ENCODE measurements around the gene POLR1H. TPM values are rescaled to one million over a fixed set of nuclear protein-coding genes. Genes with fewer than 3 reads are reported as not detected.
A peak's percentile ranks its signal among the peaks of the same experiment; 100 is the strongest.

The POLR1H gene
- total RNA-seq, 4 donors from 2014 or later, result 13.2 to 35.8 (median 19.8) TPM

DNA sequence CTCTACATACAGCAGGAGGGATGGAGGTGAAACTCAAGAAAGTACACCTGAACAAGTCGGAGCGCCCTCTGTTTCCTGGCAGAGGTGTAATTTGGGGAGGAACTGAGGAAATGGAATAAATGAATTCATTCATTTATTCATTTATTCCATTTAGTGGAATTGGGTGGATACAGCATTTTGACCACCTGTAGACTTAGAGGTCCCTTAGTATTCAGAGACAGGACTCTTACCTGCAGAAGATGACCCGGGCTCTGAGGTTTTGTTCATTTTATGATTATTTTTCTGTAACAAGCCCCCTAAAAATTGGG lies 42.8 kb downstream of the POLR1H start:
- peaks cover 0 to 76% (median 0%) of the 10 kb centered on the region in 4 donors for H3K27me3 ChIP-seq
- peaks cover 22 to 42% (median 27%) of the 10 kb centered on the region in 3 donors for H3K4me1 ChIP-seq
- no peaks in the 10 kb centered on the region for H3K9me3 ChIP-seq
- peak overlapping the region; percentile 27 to 66 (median 48) for H3K4me3 ChIP-seq
- intact Hi-C loops (cut with DNase I), result no loop called here
- H3K36me3 ChIP-seq, result no peaks in the 10 kb centered on the region
- no peak overlapping the region for H3K27ac ChIP-seq
- no peak for TF ChIP-seq CTCF (IDR thresholded peaks at IDR 0.05)
- no peak for TF ChIP-seq POLR2A (IDR thresholded peaks at IDR 0.05)
- DNase-seq, result no peak
- WGBS, 2 donors, result 37 to 47% methylated on average over 3 of the region's 3 CpGs

DNA sequence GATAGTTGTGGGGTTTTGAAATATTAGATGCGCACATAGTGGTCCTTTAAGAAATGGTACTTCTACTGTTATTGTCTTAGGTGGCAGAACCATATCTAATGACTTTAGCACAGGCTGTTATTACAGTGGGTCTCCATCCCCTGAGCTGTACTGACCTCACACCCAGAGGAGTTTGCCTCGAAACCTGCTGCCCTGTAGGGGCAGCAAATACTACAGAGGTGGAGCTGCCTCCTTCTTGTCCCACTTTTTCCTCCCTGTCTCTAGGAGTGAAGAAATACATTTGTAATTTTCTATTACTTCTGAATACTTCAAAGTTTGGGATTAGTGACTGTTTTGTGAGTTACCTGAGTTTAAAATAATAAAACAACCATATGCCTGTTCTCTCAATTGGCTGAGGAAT lies 43.6 kb downstream of the POLR1H start:
- intact Hi-C loops (cut with DNase I), result no loop called here
- peaks cover 0 to 76% (median 0%) of the 10 kb centered on the region in 4 donors for H3K27me3 ChIP-seq
- 75 to 94% methylated on average over 2 of the region's 2 CpGs for WGBS, 2 donors

DNA sequence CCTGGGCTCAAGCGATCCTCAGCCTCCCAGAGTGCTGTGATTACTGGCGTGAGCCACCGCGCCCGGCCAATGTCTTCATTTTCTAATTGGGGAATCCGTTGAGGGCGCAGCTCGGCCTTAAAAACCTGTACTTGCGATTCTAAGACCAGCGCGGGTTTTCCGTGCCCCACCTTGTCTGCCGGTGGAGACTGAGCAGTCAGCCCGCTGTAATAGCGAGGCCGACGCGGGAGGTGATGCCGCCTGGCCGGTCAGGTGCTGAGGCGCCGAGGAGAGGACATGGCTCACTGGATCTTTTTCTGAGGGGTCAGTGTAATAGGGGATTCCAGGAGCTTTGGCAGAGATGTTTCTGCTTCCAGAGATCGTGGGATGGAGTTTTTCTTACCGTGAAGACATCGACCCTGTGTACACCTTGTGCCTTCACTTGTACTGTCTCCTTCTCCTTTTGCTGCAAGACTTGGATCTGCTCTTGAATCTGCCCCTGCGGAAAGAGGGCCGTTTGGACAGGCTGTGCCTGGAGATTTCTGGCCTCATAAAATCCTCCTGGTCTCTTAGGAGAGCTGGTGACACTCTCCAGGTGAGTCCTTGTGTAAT lies 50.3 kb downstream of the POLR1H start:
- TF ChIP-seq CTCF (IDR thresholded peaks at IDR 0.05), result no peak
- no peak for TF ChIP-seq POLR2A (IDR thresholded peaks at IDR 0.05)
- intact Hi-C loops (cut with DNase I), result no loop called here
- H3K4me1 ChIP-seq, result no peaks in the 10 kb centered on the region
- peaks cover 0 to 92% (median 3%) of the 10 kb centered on the region in 4 donors for H3K27me3 ChIP-seq
- DNase-seq, result no peak
- H3K4me3 ChIP-seq, result no peak overlapping the region
- H3K9me3 ChIP-seq, result no peaks in the 10 kb centered on the region
- H3K27ac ChIP-seq, result no peak overlapping the region
- H3K36me3 ChIP-seq, result no peaks in the 10 kb centered on the region
- WGBS, 2 donors, result 57 to 63% methylated on average over 10 to 15 of the region's 27 CpGs

More for the DNA sequence above, 43.6 kb downstream of the POLR1H start:
- H3K36me3 ChIP-seq, result no peaks in the 10 kb centered on the region
- peaks cover 22 to 42% (median 27%) of the 10 kb centered on the region in 3 donors for H3K4me1 ChIP-seq
- DNase-seq, result no peak
- no peak overlapping the region for H3K27ac ChIP-seq
- H3K4me3 ChIP-seq, result no peak overlapping the region
- TF ChIP-seq CTCF (IDR thresholded peaks at IDR 0.05) (no peak), POLR2A (IDR thresholded peaks at IDR 0.05) (no peak)
- H3K9me3 ChIP-seq, result no peaks in the 10 kb centered on the region

DNA sequence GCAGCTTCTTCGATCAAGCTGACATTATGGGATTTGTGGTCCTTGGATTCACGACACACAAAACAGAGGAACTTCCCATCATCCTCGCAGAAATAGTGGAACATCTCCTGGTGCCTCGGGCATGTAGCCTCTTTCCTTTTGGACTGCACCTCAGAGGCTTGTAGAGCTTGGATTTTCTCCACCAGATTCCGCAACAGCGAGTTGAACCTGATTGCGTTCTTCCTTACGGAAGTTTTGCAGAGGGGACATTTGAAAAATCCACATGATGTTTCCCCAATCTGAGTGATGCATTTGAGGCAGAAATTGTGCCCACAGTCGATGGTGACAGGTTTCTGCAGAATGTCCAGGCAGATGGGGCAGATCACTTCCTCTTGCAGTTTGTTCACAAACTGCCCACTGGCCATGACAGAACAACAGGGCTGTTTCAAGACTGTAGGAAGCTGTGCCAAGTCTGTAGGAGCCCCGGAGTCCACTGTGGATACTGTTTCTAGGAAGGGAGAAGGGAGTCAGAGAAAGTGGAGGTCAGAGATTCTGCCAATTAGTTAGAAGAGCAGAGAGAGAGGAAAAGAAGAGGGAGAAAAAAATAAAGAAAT lies 51.4 kb downstream of the POLR1H start:
- no peaks in the 10 kb centered on the region for H3K36me3 ChIP-seq
- no peaks in the 10 kb centered on the region for H3K4me1 ChIP-seq
- WGBS, 2 donors, result 64 to 70% methylated on average over 10 of the region's 10 CpGs
- no peak overlapping the region for H3K27ac ChIP-seq
- intact Hi-C loops (cut with DNase I), result no loop called here
- no peaks in the 10 kb centered on the region for H3K9me3 ChIP-seq
- H3K27me3 ChIP-seq, result peaks cover 0 to 90% (median 3%) of the 10 kb centered on the region in 4 donors
- no peak overlapping the region for H3K4me3 ChIP-seq
- DNase-seq, result no peak
- no peak for TF ChIP-seq POLR2A (IDR thresholded peaks at IDR 0.05)
- no peak for TF ChIP-seq CTCF (IDR thresholded peaks at IDR 0.05)

GRCh38 chr6:30113003-30113759 lies 52.1 kb downstream of the POLR1H start, which contains the start of gene TRIM31:
TSS of gene TRIM31 (minus strand) at chr6:30113090. CDS start at chr6:30112805, 285 bp downstream.
- H3K4me3 ChIP-seq, result no peak within 1 kb of the TSS
- no peaks in the 10 kb centered on the region for H3K4me1 ChIP-seq
- TF ChIP-seq CTCF (IDR thresholded peaks at IDR 0.05), result no peak
- no peak for TF ChIP-seq POLR2A (IDR thresholded peaks at IDR 0.05)
- no peaks in the 10 kb centered on the region for H3K36me3 ChIP-seq
- no peaks in the 10 kb centered on the region for H3K9me3 ChIP-seq
- DNase-seq, result no peak
- peaks cover 0 to 88% (median 3%) of the 10 kb centered on the region in 4 donors for H3K27me3 ChIP-seq
- 76% methylated on average over 3 of the region's 3 CpGs for WGBS, 2 donors
- no peak within 1 kb of the TSS for H3K27ac ChIP-seq
- intact Hi-C loops (cut with DNase I), result no loop called here

Measured in esophagus squamous epithelium (tissue), 5 donors.